Measurements from ENCODE around the gene TMEM184B. TPM values are rescaled to one million over a fixed set of nuclear protein-coding genes. Genes with fewer than 3 reads are reported as not detected.

TMEM184B gene
- total RNA-seq, 1 donor from 2014 or later: 118 TPM

DNA sequence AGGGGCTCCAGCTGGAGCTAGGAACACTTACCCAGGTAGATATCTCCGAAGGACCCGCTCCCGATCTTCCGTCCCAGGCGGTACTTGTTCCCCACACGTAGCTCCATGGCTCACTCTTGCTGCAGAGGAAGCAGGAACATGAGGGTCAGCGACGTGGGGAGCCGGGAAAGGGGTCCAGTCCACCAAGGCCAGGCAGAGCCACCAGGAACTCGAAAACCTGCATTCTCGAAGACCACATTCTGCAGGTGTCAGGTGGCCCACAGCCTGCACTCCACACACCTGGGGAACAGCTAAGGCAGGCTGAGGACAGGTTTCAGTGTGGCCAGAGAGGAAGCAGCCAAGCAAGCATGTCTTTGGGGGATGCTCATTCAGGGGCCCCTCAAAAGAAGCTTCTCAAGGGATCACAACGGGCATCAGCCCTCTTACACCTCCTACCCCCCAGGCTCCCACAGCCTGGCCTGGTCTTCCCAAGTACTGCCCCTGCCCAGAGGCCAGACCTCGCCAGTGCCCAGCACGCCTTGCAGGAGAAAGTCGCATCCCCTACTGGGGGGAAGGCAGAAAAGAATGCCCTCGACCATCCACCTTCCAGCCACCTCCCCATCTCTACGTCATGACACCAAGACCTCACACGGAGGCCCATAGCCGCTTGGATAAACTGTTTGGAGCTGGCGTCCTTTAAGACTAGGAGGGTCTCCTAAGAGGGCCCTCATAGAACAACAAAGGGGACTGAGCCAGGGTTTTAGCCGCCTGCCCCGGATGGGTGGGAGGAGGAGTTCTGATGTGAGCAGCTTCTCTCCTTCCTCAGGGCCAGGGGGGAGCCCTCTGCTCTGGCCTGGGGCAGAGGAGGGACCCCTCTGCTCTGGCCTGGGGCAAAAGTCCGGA, 41.5 kb upstream of the TMEM184B start:
- Histone ChIP-seq H3K9me3 (no peaks in the 10 kb centered on the region), H3K4me3 (peak overlapping the region; percentile 69 to 92), H3K27me3 (no peaks in the 10 kb centered on the region), H3K4me1 (peaks cover 26 to 61% of the 10 kb centered on the region in 2 donors), H3K36me3 (peaks cover under 1 to 2% of the 10 kb centered on the region in 2 donors), H3K27ac (peak overlapping the region; percentile 97 to 99)
- intact Hi-C loops (cut with DNase I): loop anchor here (5.0 to 10.0 kb wide), 2 partner anchors 388 to 469 kb away; partner anchors contain the start of genes ANKRD54, EIF3L and JOSD1
- DNase-seq (ENCODE audit: low spot score in 2 of 2): no peak
- TF ChIP-seq CTCF (IDR thresholded peaks at IDR 0.05): no peak

- intact Hi-C loops (cut with DNase I): loop anchor here (5.0 to 10.0 kb wide), 2 partner anchors 389 to 469 kb away; partner anchors contain the start of genes ANKRD54, EIF3L and JOSD1
- Histone ChIP-seq H3K9me3 (no peaks in the 10 kb centered on the region), H3K27ac (peak overlapping the region; percentile 97 to 99), H3K36me3 (peaks cover 7 to 8% of the 10 kb centered on the region in 2 donors), H3K27me3 (no peaks in the 10 kb centered on the region), H3K4me1 (peaks cover 32 to 64% of the 10 kb centered on the region in 2 donors), H3K4me3 (peak overlapping the region; percentile 69 to 92)
- peak in 1 of 2 donors; percentile 91 for DNase-seq (ENCODE audit: low spot score in 2 of 2)
- no peak for TF ChIP-seq CTCF (IDR thresholded peaks at IDR 0.05)
Measured at GRCh38 chr22:38313384-38313955, 40.7 kb upstream of the TMEM184B start.

GRCh38 chr22:38312261-38312800, 39.5 kb upstream of the TMEM184B start:
- DNase-seq (ENCODE audit: low spot score in 2 of 2): no peak
- peaks cover 32 to 56% of the 10 kb centered on the region in 2 donors for H3K4me1 ChIP-seq
- intact Hi-C loops (cut with DNase I): loop anchor here (5.0 to 10.0 kb wide), 2 partner anchors 390 to 468 kb away; partner anchors contain the start of genes ANKRD54, EIF3L and JOSD1
- H3K36me3 ChIP-seq: peaks cover 10 to 12% of the 10 kb centered on the region in 2 donors
- H3K9me3 ChIP-seq: no peaks in the 10 kb centered on the region
- no peak for TF ChIP-seq CTCF (IDR thresholded peaks at IDR 0.05)
- peak overlapping the region; percentile 97 to 99 for H3K27ac ChIP-seq
- H3K4me3 ChIP-seq: no peak overlapping the region
- no peaks in the 10 kb centered on the region for H3K27me3 ChIP-seq

GRCh38 chr22:38311323-38311620, 38.5 kb upstream of the TMEM184B start:
- no peak for TF ChIP-seq CTCF (IDR thresholded peaks at IDR 0.05)
- H3K36me3 ChIP-seq: peaks cover 10 to 12% of the 10 kb centered on the region in 2 donors
- H3K27ac ChIP-seq: peak overlapping the region; percentile 97 to 99
- peaks cover 32 to 57% of the 10 kb centered on the region in 2 donors for H3K4me1 ChIP-seq
- no peak for DNase-seq (ENCODE audit: low spot score in 2 of 2)
- no peaks in the 10 kb centered on the region for H3K9me3 ChIP-seq
- no peaks in the 10 kb centered on the region for H3K27me3 ChIP-seq
- intact Hi-C loops (cut with DNase I): loop anchor here (2.0 to 10.0 kb wide), 3 partner anchors 50 to 466 kb away; partner anchors contain the start of genes ANKRD54, EIF3L and JOSD1
- no peak overlapping the region for H3K4me3 ChIP-seq

- TF ChIP-seq CTCF (IDR thresholded peaks at IDR 0.05): peak in 1 of 3 experiments; percentile 9
- Histone ChIP-seq H3K9me3 (no peaks in the 10 kb centered on the region), H3K4me3 (no peak overlapping the region), H3K27me3 (no peaks in the 10 kb centered on the region), H3K36me3 (peaks cover 10 to 12% of the 10 kb centered on the region in 2 donors), H3K27ac (peak overlapping the region; percentile 97 to 99), H3K4me1 (peaks cover 33 to 63% of the 10 kb centered on the region in 2 donors)
- intact Hi-C loops (cut with DNase I): loop anchor here (2.0 to 10.0 kb wide), 3 partner anchors 50 to 466 kb away; partner anchors contain the start of genes ANKRD54, EIF3L and JOSD1
- no peak for DNase-seq (ENCODE audit: low spot score in 2 of 2)
Measured at GRCh38 chr22:38310518-38311322, 37.9 kb upstream of the TMEM184B start.
